ENCODE results near the gene FCER1A.

DNA sequence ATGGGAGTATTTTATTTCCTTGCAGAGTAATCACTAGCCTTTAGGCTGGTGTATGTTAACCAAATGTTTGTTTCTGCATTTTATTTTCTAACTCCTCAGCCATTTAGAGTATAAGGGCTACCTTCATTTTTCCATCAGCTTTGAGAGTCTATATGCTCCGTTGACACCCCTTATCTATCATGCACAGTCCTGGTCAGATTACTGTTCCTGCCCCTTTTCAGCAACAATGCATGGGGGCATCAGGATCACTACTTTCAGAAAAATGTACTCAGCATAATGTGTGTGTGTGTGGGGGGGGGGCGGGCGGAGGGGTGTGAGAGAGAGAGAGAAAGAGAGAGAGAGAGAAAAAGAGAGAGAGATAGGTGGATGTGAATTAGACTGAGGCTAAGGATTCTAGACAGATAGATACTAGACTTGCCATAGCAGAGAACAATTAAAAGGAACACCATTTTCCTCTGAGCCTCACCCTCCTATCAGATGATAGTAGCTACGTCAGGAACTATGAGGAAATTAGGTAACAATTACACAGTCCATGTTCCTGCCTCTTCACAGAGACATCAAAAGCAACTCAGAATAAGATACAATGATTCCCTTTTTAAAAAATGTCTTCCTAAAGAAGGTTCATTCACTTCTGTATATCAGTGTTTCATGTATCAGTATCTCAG lies 40.8 kb downstream of the FCER1A start:
- TF ChIP-seq, protein P1, sequence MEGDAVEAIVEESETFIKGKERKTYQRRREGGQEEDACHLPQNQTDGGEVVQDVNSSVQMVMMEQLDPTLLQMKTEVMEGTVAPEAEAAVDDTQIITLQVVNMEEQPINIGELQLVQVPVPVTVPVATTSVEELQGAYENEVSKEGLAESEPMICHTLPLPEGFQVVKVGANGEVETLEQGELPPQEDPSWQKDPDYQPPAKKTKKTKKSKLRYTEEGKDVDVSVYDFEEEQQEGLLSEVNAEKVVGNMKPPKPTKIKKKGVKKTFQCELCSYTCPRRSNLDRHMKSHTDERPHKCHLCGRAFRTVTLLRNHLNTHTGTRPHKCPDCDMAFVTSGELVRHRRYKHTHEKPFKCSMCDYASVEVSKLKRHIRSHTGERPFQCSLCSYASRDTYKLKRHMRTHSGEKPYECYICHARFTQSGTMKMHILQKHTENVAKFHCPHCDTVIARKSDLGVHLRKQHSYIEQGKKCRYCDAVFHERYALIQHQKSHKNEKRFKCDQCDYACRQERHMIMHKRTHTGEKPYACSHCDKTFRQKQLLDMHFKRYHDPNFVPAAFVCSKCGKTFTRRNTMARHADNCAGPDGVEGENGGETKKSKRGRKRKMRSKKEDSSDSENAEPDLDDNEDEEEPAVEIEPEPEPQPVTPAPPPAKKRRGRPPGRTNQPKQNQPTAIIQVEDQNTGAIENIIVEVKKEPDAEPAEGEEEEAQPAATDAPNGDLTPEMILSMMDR (IDR thresholded peaks at IDR 0.05), result no peak
- TF ChIP-seq POLR2A (IDR thresholded peaks at IDR 0.05), result no peak
